Neural crest cell (in vitro differentiated cells): Measurements from ENCODE around the gene COPS7B. TPM values are rescaled to one million over a fixed set of nuclear protein-coding genes. Genes with fewer than 3 reads are reported as not detected.

ENCODE experiments used
- DNase-seq: peaks from one replicate; pipeline ENCODE4 v3.0.0; 2021; ENCODE audit warnings: low read depth, mixed read lengths, low spot score
- H3K27ac Mint-ChIP-seq: one replicate; pipeline ENCODE4 v1.8.0; 2021; ENCODE audit warnings: mild to moderate bottlenecking, mixed read lengths; ENCODE audit not compliant: unreplicated experiment
- H3K27me3 Mint-ChIP-seq: 2 replicates; pipeline ENCODE4 v1.8.0; 2021; ENCODE audit warnings: low read depth, mild to moderate bottlenecking, mixed read lengths
- H3K36me3 Mint-ChIP-seq: 2 replicates; pipeline ENCODE4 v1.8.0; 2021; ENCODE audit warnings: low read depth, mild to moderate bottlenecking, mixed read lengths
- H3K4me1 Mint-ChIP-seq: 2 replicates; pipeline ENCODE4 v1.8.0; 2021; ENCODE audit warnings: mixed read lengths
- H3K4me3 Mint-ChIP-seq: one replicate; pipeline ENCODE4 v1.8.0; 2021; ENCODE audit warnings: mild to moderate bottlenecking, mixed read lengths
- H3K9me3 Mint-ChIP-seq: 2 replicates; pipeline ENCODE4 v1.8.0; 2021; ENCODE audit warnings: mixed read lengths
- total RNA-seq: library from RNA; stranded (reverse); gene quantifications from 2 replicates; pipeline ENCODE4 v1.2.1, GENCODE V29; 2021
- TF ChIP-seq, protein P1 (sequence below): fragments of 200-600 bp; sonication (generic); conservative IDR thresholded peaks from 2 replicates; pipeline ENCODE4 v1.5.0; 2021; ENCODE audit warnings: antibody characterized with exemption, mild to moderate bottlenecking

The COPS7B gene
- total RNA-seq, 1 donor from 2014 or later, result 62.9 TPM

DNA sequence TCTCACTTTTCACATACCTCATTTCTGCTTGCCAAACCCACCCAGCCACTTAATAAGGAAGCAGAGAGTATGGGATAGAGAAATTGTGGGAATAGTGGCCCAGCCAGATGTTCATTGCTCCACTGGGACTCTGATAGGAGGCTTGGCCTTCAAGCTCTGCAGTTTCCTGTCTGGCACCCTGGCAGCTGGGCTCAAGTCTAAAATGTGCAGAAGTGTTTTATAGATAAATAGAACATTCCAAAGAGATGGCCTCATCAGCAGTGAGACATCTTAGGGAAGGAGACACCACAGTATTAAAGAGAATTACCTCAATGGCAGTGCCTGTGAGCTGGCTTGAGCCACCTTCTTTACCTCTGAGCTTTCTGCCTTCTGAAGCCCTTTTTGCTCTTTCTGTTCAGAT, 24.7 kb downstream of the COPS7B start:
- H3K9me3 Mint-ChIP-seq, result peaks cover 4% of the 10 kb centered on the region
- H3K36me3 Mint-ChIP-seq, result peaks cover 24% of the 10 kb centered on the region
- TF ChIP-seq, protein P1, sequence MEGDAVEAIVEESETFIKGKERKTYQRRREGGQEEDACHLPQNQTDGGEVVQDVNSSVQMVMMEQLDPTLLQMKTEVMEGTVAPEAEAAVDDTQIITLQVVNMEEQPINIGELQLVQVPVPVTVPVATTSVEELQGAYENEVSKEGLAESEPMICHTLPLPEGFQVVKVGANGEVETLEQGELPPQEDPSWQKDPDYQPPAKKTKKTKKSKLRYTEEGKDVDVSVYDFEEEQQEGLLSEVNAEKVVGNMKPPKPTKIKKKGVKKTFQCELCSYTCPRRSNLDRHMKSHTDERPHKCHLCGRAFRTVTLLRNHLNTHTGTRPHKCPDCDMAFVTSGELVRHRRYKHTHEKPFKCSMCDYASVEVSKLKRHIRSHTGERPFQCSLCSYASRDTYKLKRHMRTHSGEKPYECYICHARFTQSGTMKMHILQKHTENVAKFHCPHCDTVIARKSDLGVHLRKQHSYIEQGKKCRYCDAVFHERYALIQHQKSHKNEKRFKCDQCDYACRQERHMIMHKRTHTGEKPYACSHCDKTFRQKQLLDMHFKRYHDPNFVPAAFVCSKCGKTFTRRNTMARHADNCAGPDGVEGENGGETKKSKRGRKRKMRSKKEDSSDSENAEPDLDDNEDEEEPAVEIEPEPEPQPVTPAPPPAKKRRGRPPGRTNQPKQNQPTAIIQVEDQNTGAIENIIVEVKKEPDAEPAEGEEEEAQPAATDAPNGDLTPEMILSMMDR, result no peak
- no peaks in the 10 kb centered on the region for H3K4me1 Mint-ChIP-seq
- no peak for DNase-seq
- H3K27ac Mint-ChIP-seq, result no peak overlapping the region
- no peak overlapping the region for H3K4me3 Mint-ChIP-seq
- H3K27me3 Mint-ChIP-seq, result no peaks in the 10 kb centered on the region

DNA sequence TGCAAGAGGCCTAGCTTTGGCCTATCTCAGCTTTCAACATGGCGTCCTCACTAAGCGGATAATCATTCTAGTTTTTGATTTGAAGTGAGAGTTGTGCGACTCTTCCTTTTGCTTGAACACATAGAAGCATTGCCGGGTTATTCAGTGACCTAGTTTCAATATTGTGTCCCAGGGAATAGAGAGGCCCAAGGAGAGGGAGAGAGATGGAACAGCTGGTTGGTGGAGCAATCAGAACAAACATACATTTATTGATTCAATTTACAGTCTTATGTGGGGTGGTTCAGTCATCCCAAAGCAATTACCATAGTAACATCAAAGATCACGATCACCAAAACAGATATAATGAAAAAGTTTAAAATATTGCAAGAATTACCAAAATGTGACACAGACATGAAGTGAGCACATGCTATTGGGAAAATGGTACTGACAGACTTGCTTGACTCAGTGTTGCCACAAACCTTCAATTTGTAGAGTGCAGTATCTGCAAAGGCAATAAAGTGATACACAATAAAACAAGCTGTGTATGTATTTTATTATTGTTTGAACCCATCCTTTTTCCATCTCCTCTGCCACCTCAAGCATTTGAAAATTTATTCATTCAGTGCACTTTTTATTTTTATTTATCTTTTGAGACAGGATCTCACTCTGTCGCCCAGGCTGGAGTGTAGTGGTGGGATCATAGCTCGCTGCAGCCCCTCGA, 30.2 kb downstream of the COPS7B start:
- TF ChIP-seq, protein P1, result no peak
- H3K4me1 Mint-ChIP-seq, result no peaks in the 10 kb centered on the region
- peaks cover 10% of the 10 kb centered on the region for H3K9me3 Mint-ChIP-seq
- H3K4me3 Mint-ChIP-seq, result no peak overlapping the region
- no peaks in the 10 kb centered on the region for H3K27me3 Mint-ChIP-seq
- no peak for DNase-seq
- peaks cover 27% of the 10 kb centered on the region for H3K36me3 Mint-ChIP-seq
- H3K27ac Mint-ChIP-seq, result no peak overlapping the region

DNA sequence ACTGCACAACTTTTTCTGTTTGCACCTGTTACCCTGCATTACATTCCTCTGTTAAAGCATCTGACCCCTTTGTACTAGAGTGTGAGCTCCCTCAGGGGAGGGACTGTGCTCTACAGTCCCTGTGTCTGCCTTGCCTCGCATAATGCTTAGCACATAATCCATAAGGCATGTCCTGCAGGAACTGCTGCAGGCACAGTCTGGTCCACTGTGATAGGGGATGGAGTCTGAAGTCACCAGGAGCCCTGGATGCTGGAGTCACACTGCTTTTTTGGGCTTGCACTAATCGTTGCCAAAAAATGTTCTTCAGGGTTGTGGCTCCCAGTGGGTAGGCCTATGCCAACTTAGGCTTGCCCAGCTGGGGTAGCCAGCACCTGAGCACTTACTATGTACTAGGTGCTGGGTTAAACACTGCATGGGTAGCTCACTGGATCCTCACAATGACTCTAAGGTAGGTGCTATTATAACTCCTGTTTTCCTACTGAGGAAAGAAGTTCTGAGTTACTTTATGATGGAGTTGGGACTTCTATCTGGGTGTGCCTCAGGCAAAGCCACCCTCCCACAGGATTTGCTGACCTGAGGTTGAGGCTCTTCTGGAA, 33.3 kb downstream of the COPS7B start:
- H3K27me3 Mint-ChIP-seq, result no peaks in the 10 kb centered on the region
- H3K36me3 Mint-ChIP-seq, result peaks cover 12% of the 10 kb centered on the region
- no peak overlapping the region for H3K27ac Mint-ChIP-seq
- no peaks in the 10 kb centered on the region for H3K4me1 Mint-ChIP-seq
- TF ChIP-seq, protein P1, result no peak
- DNase-seq, result no peak
- no peak overlapping the region for H3K4me3 Mint-ChIP-seq
- H3K9me3 Mint-ChIP-seq, result peaks cover 10% of the 10 kb centered on the region

DNA sequence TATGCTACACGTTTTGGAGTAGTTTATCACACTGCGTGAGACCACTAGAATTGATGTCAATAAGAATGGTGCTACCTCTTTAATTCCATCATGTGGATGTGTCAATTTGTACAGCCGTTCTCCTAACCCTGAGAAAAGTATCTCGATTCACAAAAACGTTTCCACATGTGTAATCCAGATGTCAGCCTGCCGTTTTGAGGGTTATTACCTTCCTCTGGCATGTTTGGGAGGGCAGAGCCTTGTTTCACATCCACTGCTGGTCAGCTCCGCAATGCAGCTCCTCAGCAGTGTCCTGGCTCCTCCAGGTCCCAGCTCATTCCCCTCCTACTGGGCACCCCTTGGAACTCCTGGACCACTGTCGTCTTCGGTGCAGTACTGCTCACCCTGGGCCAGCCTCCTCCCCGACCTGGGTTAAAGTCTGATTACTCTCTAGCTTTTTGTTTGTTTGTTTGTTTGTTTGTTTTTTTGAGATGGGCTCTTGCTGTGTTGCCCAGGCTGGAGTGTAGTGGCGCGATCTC, 34.6 kb downstream of the COPS7B start:
- H3K27ac Mint-ChIP-seq, result no peak overlapping the region
- no peak for DNase-seq
- H3K9me3 Mint-ChIP-seq, result peaks cover 8% of the 10 kb centered on the region
- H3K4me1 Mint-ChIP-seq, result no peaks in the 10 kb centered on the region
- TF ChIP-seq, protein P1, result no peak
- H3K4me3 Mint-ChIP-seq, result no peak overlapping the region
- peaks cover 6% of the 10 kb centered on the region for H3K36me3 Mint-ChIP-seq
- H3K27me3 Mint-ChIP-seq, result no peaks in the 10 kb centered on the region

DNA sequence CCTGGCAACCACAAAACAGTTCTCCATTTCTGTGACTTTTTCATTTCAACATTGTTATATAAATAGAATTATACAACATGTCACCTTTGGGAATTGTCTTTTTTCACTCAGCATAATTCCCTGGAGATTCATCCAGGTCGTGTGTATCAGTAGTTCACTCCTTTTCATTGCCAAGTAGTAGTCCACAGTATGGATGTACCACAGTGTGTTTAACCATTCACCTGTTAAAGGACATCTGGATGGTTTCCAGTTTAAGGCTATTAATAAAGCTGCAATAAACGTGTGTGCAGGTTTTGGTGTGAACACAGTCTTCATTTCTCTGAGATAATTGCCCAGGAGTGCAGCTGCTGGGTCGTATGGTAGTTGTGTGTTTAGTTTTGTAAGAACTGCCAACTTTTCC, 35.7 kb downstream of the COPS7B start:
- no peak overlapping the region for H3K27ac Mint-ChIP-seq
- H3K27me3 Mint-ChIP-seq, result no peaks in the 10 kb centered on the region
- no peaks in the 10 kb centered on the region for H3K4me1 Mint-ChIP-seq
- H3K9me3 Mint-ChIP-seq, result peaks cover 3% of the 10 kb centered on the region
- no peak for DNase-seq
- no peak overlapping the region for H3K4me3 Mint-ChIP-seq
- TF ChIP-seq, protein P1, result no peak
- H3K36me3 Mint-ChIP-seq, result no peaks in the 10 kb centered on the region
